Measurements from ENCODE around the gene ASCL2.
"Not testable (repeated sequence)": the region's sequence is repeated elsewhere in the genome, so short reads cannot be mapped to it uniquely, and the experiment has no call there.

The ASCL2 gene

GRCh38 chr11:2260491-2261364 is 9.7 kb downstream of the ASCL2 start:
- DNase-seq (ENCODE audit: low read depth in 2 of 2) = no peak

DNA sequence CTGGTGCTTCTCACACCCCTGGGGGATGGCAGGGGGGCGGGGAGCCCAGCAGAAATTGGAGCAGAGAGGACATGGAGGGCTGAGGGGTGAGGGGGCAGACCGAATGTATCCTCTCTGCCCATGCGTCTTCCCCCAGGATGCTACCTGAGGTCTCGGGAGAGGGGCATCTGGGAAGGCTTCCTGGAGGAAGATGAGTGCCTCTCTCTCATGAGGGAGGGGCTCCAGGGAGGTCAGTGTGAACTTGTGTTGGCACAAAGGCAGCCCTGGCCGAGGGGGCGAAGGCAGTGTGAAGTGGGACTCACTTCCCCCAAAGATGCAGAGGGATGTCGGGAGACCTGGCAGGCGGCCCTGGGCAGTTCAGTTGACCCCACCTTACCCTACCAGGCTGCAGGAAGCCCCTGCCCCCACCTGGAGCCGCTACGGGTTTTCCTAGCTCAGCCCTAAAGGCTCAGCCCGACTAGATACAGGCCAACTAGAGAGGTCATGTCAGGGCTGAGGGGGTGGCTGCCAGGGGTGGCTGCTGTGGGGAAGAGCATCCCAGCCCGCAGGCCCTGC is 10.4 kb downstream of the ASCL2 start:
- DNase-seq (ENCODE audit: low read depth in 2 of 2) = no peak

GRCh38 chr11:2259466-2259830 is 10.9 kb downstream of the ASCL2 start:
- no peak for DNase-seq (ENCODE audit: low read depth in 2 of 2)

DNA sequence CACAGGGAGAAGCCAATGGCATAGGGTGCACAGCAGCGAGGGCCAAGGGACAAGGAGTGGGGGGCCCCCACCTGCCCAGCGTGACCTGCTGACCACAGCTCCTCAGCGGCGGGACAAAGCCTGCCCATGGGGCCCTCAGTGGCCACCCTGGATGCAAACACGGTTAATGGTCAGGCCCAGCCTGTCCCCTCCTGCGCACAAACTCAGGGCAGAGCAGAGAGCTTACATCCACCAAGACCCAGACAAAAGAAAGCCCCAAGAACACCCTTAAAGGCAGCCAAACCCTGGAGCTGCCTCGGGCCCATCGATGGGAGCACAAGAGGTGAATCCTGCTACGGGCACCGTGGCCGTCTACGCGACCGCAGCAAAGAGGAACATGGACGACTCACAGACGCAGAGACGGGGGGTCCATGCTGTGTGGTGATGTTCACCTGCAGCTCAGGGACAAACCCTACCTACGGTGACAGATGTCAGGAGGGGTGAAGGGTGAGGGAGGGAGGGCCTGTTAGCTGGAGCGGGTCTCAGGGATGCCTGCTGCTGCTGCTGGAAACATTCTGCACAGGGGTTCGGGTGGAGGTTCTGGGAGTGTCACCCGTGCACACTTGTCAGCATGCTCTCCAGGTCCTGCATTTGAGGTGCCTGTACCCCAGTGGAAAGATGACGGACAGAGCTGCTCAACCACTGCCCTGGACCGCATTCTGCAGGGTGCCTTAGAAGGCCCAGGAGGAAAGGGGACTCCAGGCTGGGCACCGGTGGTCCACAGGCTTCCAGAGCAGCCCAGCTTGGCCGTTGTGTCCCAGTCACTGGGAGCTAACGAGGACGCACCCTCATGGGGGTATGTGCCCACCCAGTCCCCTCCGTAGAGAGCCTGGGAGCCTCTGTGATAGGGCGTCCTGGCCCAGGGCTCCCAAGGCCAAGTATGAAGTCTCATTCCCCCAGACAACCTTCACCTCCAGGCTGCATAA is 11.6 kb downstream of the ASCL2 start:
- DNase-seq (ENCODE audit: low read depth in 2 of 2) = no peak

- DNase-seq (ENCODE audit: low read depth in 2 of 2) = no peak
These were observed 13.3 kb downstream of the ASCL2 start for GRCh38 chr11:2256951-2257700.

DNA sequence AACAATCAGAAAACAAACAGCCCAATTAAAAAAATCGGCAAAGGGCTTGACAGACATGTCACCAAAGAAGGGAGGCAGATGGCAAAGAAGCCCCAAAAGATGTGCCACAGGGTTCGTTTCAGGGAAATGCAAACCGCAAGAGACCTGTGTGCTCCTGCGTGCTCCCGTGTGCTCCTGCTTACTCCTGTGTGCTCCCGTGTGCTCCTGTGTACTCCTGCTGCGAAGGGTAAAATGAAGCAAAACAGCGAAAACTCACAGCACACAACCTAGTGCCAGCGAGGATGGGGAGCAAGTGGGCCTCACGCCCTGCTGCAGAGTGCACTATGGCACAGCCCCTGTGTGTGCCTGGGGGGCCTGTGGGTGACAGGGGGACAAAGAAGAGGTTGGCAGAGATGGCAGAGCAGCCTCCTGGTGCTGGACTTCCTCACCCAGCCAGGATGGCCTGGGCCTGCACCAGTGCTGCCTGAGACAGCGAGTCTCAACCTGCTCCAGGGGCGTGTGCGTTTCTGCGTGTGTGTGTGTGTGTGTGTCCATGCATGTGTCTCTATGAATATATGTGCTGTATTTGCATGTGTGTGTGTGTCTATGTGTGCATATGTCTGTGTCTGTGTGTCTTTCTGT is 14.0 kb downstream of the ASCL2 start:
- DNase-seq (ENCODE audit: low read depth in 2 of 2) = no peak

DNA sequence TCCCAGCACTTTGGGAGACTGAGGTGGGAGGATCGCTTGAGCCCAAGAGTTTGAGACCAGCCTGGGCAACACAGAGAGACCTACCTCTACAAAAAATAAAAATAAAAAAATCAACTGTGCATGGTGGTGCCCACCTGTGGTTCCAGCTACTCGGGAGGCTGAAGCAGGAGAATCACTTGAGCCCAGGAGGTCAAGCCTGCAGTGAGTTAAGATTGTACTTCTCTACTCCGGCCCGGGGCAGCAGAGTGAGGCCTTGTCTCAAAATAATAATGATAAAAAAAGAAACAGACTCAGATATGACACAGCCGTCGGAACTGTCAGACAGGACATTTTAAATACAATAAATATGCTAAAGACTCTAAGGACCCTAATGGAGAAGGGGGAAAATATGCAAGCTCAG is 18.4 kb downstream of the ASCL2 start:
- no peak for DNase-seq (ENCODE audit: low read depth in 2 of 2)

GRCh38 chr11:2251138-2251537 is 19.2 kb downstream of the ASCL2 start:
- no peak for DNase-seq (ENCODE audit: low read depth in 2 of 2)

- no peak for DNase-seq (ENCODE audit: low read depth in 2 of 2)
These were observed 19.9 kb downstream of the ASCL2 start for GRCh38 chr11:2250485-2250884.

DNA sequence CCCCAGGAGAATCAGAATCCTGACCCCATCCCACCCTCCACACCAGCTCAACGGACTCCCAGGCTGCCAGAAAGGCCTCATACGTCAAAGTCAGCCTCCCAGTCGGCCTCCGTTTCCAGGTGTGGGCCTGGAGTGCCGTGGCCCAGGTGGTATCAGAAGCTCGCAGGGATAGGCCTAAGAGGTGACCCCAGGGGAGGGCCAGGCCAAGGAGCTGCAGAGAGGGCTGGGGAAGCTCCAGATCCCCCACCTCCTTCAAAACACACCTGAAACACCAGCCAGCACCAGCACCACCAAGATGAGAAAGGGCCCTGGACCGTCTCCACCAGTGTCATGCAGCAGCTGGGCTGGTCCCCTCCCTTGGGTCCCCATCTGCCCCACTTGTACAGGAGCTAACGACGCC is 20.3 kb downstream of the ASCL2 start:
- DNase-seq (ENCODE audit: low read depth in 2 of 2) = no peak

GRCh38 chr11:2249189-2249916 is 21.0 kb downstream of the ASCL2 start:
- DNase-seq (ENCODE audit: low read depth in 2 of 2) = no peak

GRCh38 chr11:2248762-2249161 is 21.6 kb downstream of the ASCL2 start:
- no peak for DNase-seq (ENCODE audit: low read depth in 2 of 2)

DNA sequence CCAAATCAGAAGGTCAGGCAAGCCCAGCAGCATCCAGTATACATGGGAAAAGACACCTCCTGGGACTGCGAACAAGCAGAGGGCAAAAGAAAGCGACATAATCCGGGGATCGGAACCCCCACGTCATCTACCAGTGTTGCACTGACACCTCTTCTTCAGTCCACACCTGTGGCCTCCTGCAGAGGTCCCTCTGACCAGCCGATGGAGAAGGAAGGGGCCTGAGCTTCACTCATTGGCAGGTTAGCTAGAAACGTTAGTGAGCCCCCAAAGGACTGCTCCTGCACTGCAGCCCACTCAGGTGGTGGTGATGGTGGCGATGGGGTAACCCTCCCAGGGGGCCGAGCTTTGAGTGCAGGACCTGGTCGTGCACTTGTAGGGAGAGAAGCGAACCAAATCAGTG is 22.1 kb downstream of the ASCL2 start:
- DNase-seq (ENCODE audit: low read depth in 2 of 2) = no peak

DNA sequence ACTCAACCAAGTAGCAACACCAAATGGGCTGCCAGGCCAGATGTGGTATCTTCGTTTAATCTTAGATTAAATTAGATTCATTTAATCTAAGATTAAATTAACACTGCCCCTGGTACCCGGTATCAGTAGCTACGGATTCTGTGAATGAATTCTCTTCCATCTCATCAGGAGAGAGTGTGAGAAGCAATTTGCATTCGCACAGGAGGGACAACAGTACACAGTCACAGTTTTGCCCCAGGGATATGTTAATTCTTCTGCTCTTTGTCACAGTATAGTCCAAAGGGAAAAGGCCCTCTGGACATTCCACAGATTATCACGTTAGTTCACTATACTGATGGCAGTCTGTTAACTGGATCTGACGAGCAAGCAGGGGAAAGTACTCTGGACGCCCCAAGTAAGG is 22.9 kb downstream of the ASCL2 start:
- DNase-seq (ENCODE audit: low read depth in 2 of 2) = no peak

- no peak for DNase-seq (ENCODE audit: low read depth in 2 of 2)
These were observed 29.6 kb downstream of the ASCL2 start for GRCh38 chr11:2240834-2241233.

DNA sequence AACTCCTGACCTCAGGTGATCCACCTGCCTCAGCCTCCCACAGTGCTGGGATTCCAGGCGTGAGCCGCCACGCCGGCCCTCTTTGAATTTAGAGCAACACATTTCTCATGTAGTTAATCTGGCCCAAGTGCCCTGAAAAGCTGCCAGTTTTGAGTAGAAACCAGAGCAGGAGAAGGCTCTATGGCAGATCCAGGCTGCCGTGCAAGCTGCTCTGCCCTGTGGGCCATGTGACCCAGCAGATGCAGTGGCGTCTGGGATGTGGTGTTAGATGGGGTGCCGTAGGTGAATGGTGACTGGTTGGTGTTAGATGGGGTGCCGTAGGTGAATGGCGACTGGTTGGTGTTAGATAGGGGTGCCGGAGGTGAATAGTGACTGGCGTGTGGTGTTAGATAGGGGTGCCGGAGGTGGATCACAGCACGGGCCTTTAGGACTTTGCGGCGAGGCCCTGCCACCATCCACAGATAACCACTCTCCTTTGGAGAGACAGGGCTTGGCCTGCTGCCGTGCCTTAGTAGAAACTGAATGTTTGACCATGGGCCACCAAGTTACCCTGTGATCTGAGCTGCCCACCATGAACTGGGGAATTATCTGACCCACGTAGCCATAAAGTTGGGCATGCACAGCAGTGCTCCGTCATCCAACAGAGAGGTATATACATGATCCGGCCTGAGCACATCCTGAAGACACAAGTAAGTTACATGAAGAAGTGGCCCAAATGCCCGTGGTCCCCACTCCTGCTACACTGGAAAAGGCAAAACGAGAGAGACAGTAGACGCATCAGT is 32.7 kb downstream of the ASCL2 start:
- DNase-seq (ENCODE audit: low read depth in 2 of 2) = no peak

DNA sequence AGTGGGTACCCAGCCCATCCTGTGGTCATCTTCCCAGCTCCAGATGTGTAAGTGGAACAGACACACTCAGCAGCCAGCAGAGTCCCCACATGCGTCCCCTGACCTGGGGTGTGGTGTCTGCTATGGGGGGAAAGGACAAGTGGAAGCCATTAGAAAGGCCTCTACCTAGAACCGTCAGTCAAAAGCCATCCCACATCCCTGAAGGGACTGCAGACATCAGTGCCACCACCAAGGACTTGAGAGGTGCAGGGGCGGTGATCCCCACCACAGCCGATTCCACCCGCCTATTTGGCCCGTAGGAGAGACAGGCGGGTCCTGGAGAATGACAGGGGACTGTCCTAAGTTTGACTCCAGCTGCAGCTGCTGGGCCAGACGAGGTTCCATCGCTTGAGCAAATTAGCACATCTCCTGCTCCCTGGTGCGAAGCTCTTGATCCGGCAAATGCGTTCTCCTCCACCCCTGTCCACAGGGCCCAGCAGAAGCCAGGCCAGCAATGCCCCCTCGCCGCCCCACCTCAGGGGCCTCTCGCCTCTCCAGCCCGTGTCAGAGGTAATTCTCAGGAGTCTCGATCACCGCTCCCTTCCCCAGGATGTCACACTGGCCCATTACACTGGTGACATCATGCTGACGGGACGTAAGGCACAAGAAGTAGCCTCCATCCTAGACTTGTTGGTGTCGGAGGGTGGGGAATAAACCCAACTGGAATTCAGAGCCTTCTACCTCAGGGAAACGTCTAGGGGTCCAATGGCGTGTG is 33.8 kb downstream of the ASCL2 start:
- DNase-seq (ENCODE audit: low read depth in 2 of 2) = not testable (repeated sequence)

GRCh38 chr11:2235588-2236326 is 34.6 kb downstream of the ASCL2 start:
- DNase-seq (ENCODE audit: low read depth in 2 of 2) = no peak

Measured in stimulated activated CD8-positive, alpha-beta memory T cell treated with anti-CD3 and anti-CD28 coated beads, Interleukin-15, amount 100 ng/mL, for 48 hours (primary cell).